HEK293 (cell line): ENCODE measurements around the gene ZNF285.

ENCODE experiments used
- KLF16 ChIP-seq: fragments of 450-650 bp; formaldehyde crosslinking; IDR thresholded peaks from 2 replicates; pipeline ENCODE4 v1.5.1; 2017; ENCODE audit warnings: missing biosample characterization, missing genetic modification characterization
- ZBTB6 ChIP-seq: fragments of 450-650 bp; formaldehyde crosslinking; IDR thresholded peaks from 2 replicates; pipeline ENCODE4 v1.5.1; 2017; ENCODE audit warnings: missing biosample characterization, missing genetic modification characterization
- ZFP69B ChIP-seq: fragments of 450-650 bp; formaldehyde crosslinking; IDR thresholded peaks from 2 replicates; pipeline ENCODE4 v1.5.1; 2016; ENCODE audit warnings: missing biosample characterization, missing genetic modification characterization
- ZNF112 ChIP-seq: fragments of 450-650 bp; formaldehyde crosslinking; IDR thresholded peaks from 2 replicates; pipeline ENCODE4 v1.5.0; 2017; ENCODE audit warnings: missing biosample characterization, missing genetic modification characterization
- ZNF133 ChIP-seq: fragments of 450-650 bp; formaldehyde crosslinking; IDR thresholded peaks from 2 replicates; pipeline ENCODE4 v1.5.1; 2016; ENCODE audit warnings: missing biosample characterization, missing genetic modification characterization
- ZNF16 ChIP-seq: fragments of 450-650 bp; formaldehyde crosslinking; IDR thresholded peaks from 2 replicates; pipeline ENCODE4 v1.5.1; 2016; ENCODE audit warnings: low read depth, missing biosample characterization, missing genetic modification characterization
- ZNF18 ChIP-seq: fragments of 450-650 bp; formaldehyde crosslinking; IDR thresholded peaks from 2 replicates; pipeline ENCODE4 v1.5.1; 2016; ENCODE audit warnings: missing biosample characterization, missing genetic modification characterization
- ZNF202 ChIP-seq: fragments of 450-650 bp; formaldehyde crosslinking; IDR thresholded peaks from 2 replicates; pipeline ENCODE4 v1.5.1; 2016; ENCODE audit warnings: missing biosample characterization, missing genetic modification characterization, borderline replicate concordance
- ZNF24 ChIP-seq: fragments of 450-650 bp; formaldehyde crosslinking; IDR thresholded peaks from 2 replicates; pipeline ENCODE4 v1.5.1; 2016; ENCODE audit warnings: missing biosample characterization, missing genetic modification characterization
- ZNF266 ChIP-seq: fragments of 450-650 bp; formaldehyde crosslinking; IDR thresholded peaks from 2 replicates; pipeline ENCODE4 v1.5.1; 2016; ENCODE audit warnings: missing biosample characterization, missing genetic modification characterization, low read depth
- ZNF274 ChIP-seq, 2 experiments: fragments of 200-500 bp in 1 of 2; fragments of 450-650 bp in 1 of 2; sonication (Bioruptor generic) in 1 of 2; formaldehyde crosslinking in 1 of 2; IDR thresholded peaks; 2 replicates each; pipeline versions ENCODE4 v1.5.1 to v1.6.1; 2014 to 2016; ENCODE audit warnings: borderline replicate concordance in 1 of 2, inconsistent platforms in 1 of 2, low read length in 1 of 2, missing biosample characterization in 1 of 2, missing genetic modification characterization in 1 of 2
- ZNF341 ChIP-seq: fragments of 450-650 bp; formaldehyde crosslinking; IDR thresholded peaks from 2 replicates; pipeline ENCODE4; 2016; ENCODE audit warnings: low read depth, missing biosample characterization, missing genetic modification characterization
- ZNF404 ChIP-seq: fragments of 450-650 bp; formaldehyde crosslinking; IDR thresholded peaks from 2 replicates; pipeline ENCODE4 v1.5.1; 2017; ENCODE audit warnings: missing biosample characterization, missing genetic modification characterization
- ZNF416 ChIP-seq: fragments of 450-650 bp; formaldehyde crosslinking; IDR thresholded peaks from 2 replicates; pipeline ENCODE4 v1.5.1; 2016; ENCODE audit warnings: missing biosample characterization, missing genetic modification characterization
- ZNF433 ChIP-seq: fragments of 450-650 bp; formaldehyde crosslinking; IDR thresholded peaks from 2 replicates; pipeline ENCODE4 v1.5.1; 2016; ENCODE audit warnings: missing biosample characterization, missing genetic modification characterization, low read depth
- ZNF670 ChIP-seq: fragments of 450-650 bp; formaldehyde crosslinking; IDR thresholded peaks from 2 replicates; pipeline ENCODE4 v1.5.1; 2016; ENCODE audit warnings: missing biosample characterization, missing genetic modification characterization, low read depth
- ZNF701 ChIP-seq: fragments of 450-650 bp; formaldehyde crosslinking; IDR thresholded peaks from 2 replicates; pipeline ENCODE4 v1.5.1; 2016; ENCODE audit warnings: missing biosample characterization, missing genetic modification characterization
- ZNF776 ChIP-seq: fragments of 450-650 bp; formaldehyde crosslinking; IDR thresholded peaks from 2 replicates; pipeline ENCODE4 v1.5.0; 2017; ENCODE audit warnings: missing biosample characterization, missing genetic modification characterization, borderline replicate concordance
- ZNF777 ChIP-seq: fragments of 450-650 bp; formaldehyde crosslinking; IDR thresholded peaks from 2 replicates; pipeline ENCODE4 v1.5.1; 2017; ENCODE audit warnings: missing biosample characterization, missing genetic modification characterization, borderline replicate concordance
- TF ChIP-seq, protein P1 (sequence below): fragments of 450-650 bp; formaldehyde crosslinking; IDR thresholded peaks from 2 replicates; pipeline ENCODE4 v1.5.1; 2016; ENCODE audit warnings: missing biosample characterization, missing genetic modification characterization, low read depth
- TF ChIP-seq, protein P2 (sequence below): fragments of 450-650 bp; formaldehyde crosslinking; IDR thresholded peaks from 2 replicates; pipeline ENCODE4 v1.5.1; 2017; ENCODE audit warnings: missing biosample characterization, missing genetic modification characterization
- TF ChIP-seq, protein P3 (sequence below): fragments of 450-650 bp; formaldehyde crosslinking; conservative IDR thresholded peaks from 2 replicates; pipeline ENCODE4 v1.5.1; 2016; ENCODE audit warnings: low read depth, missing biosample characterization, missing genetic modification characterization
- TF ChIP-seq, protein P4 (sequence below): fragments of 450-650 bp; formaldehyde crosslinking; IDR thresholded peaks from 2 replicates; pipeline ENCODE4 v1.5.1; 2017; ENCODE audit warnings: missing biosample characterization, missing genetic modification characterization
- TF ChIP-seq, protein P5 (sequence below): fragments of 450-650 bp; formaldehyde crosslinking; IDR thresholded peaks from 2 replicates; pipeline ENCODE4 v1.5.1; 2017; ENCODE audit warnings: missing biosample characterization, missing genetic modification characterization

The ZNF285 gene

GRCh38 chr19:44447916-44448674 is 46.7 kb upstream of the ZNF285 start, which contains the start of gene ZNF229 (continued):
- TF ChIP-seq, protein P1, sequence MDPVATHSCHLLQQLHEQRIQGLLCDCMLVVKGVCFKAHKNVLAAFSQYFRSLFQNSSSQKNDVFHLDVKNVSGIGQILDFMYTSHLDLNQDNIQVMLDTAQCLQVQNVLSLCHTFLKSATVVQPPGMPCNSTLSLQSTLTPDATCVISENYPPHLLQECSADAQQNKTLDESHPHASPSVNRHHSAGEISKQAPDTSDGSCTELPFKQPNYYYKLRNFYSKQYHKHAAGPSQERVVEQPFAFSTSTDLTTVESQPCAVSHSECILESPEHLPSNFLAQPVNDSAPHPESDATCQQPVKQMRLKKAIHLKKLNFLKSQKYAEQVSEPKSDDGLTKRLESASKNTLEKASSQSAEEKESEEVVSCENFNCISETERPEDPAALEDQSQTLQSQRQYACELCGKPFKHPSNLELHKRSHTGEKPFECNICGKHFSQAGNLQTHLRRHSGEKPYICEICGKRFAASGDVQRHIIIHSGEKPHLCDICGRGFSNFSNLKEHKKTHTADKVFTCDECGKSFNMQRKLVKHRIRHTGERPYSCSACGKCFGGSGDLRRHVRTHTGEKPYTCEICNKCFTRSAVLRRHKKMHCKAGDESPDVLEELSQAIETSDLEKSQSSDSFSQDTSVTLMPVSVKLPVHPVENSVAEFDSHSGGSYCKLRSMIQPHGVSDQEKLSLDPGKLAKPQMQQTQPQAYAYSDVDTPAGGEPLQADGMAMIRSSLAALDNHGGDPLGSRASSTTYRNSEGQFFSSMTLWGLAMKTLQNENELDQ (tag by site-specific recombination) = no peak
- TF ChIP-seq ZNF416 (tag by site-specific recombination) (no peak), ZNF202 (tag by site-specific recombination) (no peak), KLF16 (tag by site-specific recombination) (peak; percentile 78), ZNF404 (tag by site-specific recombination) (no peak), ZNF266 (tag by site-specific recombination) (no peak), ZBTB6 (tag by site-specific recombination) (no peak), ZNF24 (no peak), ZNF133 (tag by site-specific recombination) (no peak), ZNF670 (tag by site-specific recombination) (no peak), ZNF776 (tag by site-specific recombination) (no peak), ZNF433 (tag by site-specific recombination) (no peak), ZNF701 (no peak), ZNF16 (no peak), ZNF18 (tag by site-specific recombination) (no peak), ZNF777 (tag by site-specific recombination) (peak; percentile 47; the same call in 1 of the 2 replicates), ZNF112 (tag by site-specific recombination) (no peak), ZFP69B (tag by site-specific recombination) (peak; percentile 66; the same call in 1 of the 2 replicates), ZNF341 (tag by site-specific recombination) (no peak), ZNF274 (IDR thresholded peaks at IDR 0.05; ENCODE audit: low read length) (no peak), ZNF274 (tag by site-specific recombination; IDR thresholded peaks at IDR 0.05; ENCODE audit: borderline replicate concordance) (no peak)
- TF ChIP-seq, protein P2, sequence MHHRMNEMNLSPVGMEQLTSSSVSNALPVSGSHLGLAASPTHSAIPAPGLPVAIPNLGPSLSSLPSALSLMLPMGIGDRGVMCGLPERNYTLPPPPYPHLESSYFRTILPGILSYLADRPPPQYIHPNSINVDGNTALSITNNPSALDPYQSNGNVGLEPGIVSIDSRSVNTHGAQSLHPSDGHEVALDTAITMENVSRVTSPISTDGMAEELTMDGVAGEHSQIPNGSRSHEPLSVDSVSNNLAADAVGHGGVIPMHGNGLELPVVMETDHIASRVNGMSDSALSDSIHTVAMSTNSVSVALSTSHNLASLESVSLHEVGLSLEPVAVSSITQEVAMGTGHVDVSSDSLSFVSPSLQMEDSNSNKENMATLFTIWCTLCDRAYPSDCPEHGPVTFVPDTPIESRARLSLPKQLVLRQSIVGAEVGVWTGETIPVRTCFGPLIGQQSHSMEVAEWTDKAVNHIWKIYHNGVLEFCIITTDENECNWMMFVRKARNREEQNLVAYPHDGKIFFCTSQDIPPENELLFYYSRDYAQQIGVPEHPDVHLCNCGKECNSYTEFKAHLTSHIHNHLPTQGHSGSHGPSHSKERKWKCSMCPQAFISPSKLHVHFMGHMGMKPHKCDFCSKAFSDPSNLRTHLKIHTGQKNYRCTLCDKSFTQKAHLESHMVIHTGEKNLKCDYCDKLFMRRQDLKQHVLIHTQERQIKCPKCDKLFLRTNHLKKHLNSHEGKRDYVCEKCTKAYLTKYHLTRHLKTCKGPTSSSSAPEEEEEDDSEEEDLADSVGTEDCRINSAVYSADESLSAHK (tag by site-specific recombination) = no peak
- TF ChIP-seq, protein P3, sequence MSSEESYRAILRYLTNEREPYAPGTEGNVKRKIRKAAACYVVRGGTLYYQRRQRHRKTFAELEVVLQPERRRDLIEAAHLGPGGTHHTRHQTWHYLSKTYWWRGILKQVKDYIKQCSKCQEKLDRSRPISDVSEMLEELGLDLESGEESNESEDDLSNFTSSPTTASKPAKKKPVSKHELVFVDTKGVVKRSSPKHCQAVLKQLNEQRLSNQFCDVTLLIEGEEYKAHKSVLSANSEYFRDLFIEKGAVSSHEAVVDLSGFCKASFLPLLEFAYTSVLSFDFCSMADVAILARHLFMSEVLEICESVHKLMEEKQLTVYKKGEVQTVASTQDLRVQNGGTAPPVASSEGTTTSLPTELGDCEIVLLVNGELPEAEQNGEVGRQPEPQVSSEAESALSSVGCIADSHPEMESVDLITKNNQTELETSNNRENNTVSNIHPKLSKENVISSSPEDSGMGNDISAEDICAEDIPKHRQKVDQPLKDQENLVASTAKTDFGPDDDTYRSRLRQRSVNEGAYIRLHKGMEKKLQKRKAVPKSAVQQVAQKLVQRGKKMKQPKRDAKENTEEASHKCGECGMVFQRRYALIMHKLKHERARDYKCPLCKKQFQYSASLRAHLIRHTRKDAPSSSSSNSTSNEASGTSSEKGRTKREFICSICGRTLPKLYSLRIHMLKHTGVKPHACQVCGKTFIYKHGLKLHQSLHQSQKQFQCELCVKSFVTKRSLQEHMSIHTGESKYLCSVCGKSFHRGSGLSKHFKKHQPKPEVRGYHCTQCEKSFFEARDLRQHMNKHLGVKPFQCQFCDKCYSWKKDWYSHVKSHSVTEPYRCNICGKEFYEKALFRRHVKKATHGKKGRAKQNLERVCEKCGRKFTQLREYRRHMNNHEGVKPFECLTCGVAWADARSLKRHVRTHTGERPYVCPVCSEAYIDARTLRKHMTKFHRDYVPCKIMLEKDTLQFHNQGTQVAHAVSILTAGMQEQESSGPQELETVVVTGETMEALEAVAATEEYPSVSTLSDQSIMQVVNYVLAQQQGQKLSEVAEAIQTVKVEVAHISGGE (tag by site-specific recombination) = peak; percentile 93
- TF ChIP-seq, protein P4, sequence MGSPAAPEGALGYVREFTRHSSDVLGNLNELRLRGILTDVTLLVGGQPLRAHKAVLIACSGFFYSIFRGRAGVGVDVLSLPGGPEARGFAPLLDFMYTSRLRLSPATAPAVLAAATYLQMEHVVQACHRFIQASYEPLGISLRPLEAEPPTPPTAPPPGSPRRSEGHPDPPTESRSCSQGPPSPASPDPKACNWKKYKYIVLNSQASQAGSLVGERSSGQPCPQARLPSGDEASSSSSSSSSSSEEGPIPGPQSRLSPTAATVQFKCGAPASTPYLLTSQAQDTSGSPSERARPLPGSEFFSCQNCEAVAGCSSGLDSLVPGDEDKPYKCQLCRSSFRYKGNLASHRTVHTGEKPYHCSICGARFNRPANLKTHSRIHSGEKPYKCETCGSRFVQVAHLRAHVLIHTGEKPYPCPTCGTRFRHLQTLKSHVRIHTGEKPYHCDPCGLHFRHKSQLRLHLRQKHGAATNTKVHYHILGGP (tag by site-specific recombination) = no peak
- TF ChIP-seq, protein P5, sequence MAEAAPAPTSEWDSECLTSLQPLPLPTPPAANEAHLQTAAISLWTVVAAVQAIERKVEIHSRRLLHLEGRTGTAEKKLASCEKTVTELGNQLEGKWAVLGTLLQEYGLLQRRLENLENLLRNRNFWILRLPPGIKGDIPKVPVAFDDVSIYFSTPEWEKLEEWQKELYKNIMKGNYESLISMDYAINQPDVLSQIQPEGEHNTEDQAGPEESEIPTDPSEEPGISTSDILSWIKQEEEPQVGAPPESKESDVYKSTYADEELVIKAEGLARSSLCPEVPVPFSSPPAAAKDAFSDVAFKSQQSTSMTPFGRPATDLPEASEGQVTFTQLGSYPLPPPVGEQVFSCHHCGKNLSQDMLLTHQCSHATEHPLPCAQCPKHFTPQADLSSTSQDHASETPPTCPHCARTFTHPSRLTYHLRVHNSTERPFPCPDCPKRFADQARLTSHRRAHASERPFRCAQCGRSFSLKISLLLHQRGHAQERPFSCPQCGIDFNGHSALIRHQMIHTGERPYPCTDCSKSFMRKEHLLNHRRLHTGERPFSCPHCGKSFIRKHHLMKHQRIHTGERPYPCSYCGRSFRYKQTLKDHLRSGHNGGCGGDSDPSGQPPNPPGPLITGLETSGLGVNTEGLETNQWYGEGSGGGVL (tag by site-specific recombination) = no peak
